HCT116 (cell line): Measurements from ENCODE around the gene TMEM178B. TPM values are rescaled to one million over a fixed set of nuclear protein-coding genes. Genes with fewer than 3 reads are reported as not detected.
"Not testable (repeated sequence)": the region's sequence is repeated elsewhere in the genome, so short reads cannot be mapped to it uniquely, and the experiment has no call there.

Experiments used
- ATAC-seq: fragments of 200-7000 bp; cut with Tn5 transposase; 2 replicates; pipeline ENCODE4 v1.9.1; 2020; ENCODE audit warnings: mild to moderate bottlenecking, moderate library complexity
- BruUV-seq: library from RNA; stranded (reverse); fragments of 400-500 nt; replicated peaks from 2 replicates; lab custom pipeline; 2021; lab: Mats Ljungman, UMichigan
- CTCF ChIA-PET: fragments of 300-600 bp; sonication (Branson Sonifier 250); formaldehyde crosslinking; loops from one replicate; lab custom pipeline; 2021; ENCODE audit warnings: antibody characterized with exemption; lab: Charles Lee
- POLR2A ChIA-PET: fragments of 300-600, 350-600 bp; sonication (Branson Sonifier 250); formaldehyde crosslinking; loops from one replicate; lab custom pipeline; 2021; ENCODE audit warnings: antibody characterized with exemption; lab: Charles Lee
- RAD21 ChIA-PET, 2 experiments: fragments of 300-600 bp; sonication (Branson Sonifier 250); formaldehyde crosslinking; loops; one replicate each; lab custom pipeline; 2023; ENCODE audit warnings: low total read pairs in 2 of 2; ENCODE audit not compliant: uncharacterized antibody in 2 of 2, unreplicated experiment in 2 of 2, low non-redundant PET in 1 of 2; lab: Charles Lee
- DNase-seq: peaks from one replicate; pipeline ENCODE4 v3.0.0-alpha.2; 2010; ENCODE audit warnings: low read depth, low spot score
- H2AFZ ChIP-seq: fragments of 200-600 bp; shearing (Covaris generic), sonication (generic); 2 replicates; pipeline ENCODE4 v1.6.1; 2017; ENCODE audit warnings: low read depth, mixed run types, mixed read lengths, antibody characterized with exemption, low read length; ENCODE audit not compliant: poor library complexity, severe bottlenecking
- H3K27ac ChIP-seq: 2 replicates; pipeline ENCODE4 v1.5.1; 2012; ENCODE audit warnings: low read depth, low read length
- H3K27me3 ChIP-seq: fragments of 200-600 bp; sonication (generic); 2 replicates; pipeline ENCODE4 v1.6.1; 2016; ENCODE audit warnings: mixed run types, low read length, mixed read lengths; ENCODE audit not compliant: insufficient read depth
- H3K36me3 ChIP-seq, 2 experiments: fragments of 200-500 bp in 1 of 2; fragments of 200-600 bp in 1 of 2; sonication (Bioruptor generic) in 1 of 2; sonication (generic) in 1 of 2; 2 replicates each; pipeline versions ENCODE4 v1.5.1 to v1.6.1; 2014 to 2016; ENCODE audit warnings: low read length in 2 of 2, inconsistent platforms in 1 of 2, mixed read lengths in 1 of 2, mixed run types in 1 of 2; ENCODE audit not compliant: insufficient read depth in 2 of 2, control insufficient read depth in 1 of 2
- H3K4me1 ChIP-seq, 2 experiments: fragments of 200-600 bp in 1 of 2; sonication (generic) in 1 of 2; 2 replicates each; pipeline versions ENCODE4 v1.5.1 to v1.6.1; 2012 to 2017; ENCODE audit warnings: low read length in 2 of 2, inconsistent platforms in 1 of 2, mild to moderate bottlenecking in 1 of 2, mixed read lengths in 1 of 2, mixed run types in 1 of 2, moderate library complexity in 1 of 2; ENCODE audit not compliant: insufficient read depth in 2 of 2, control insufficient read depth in 1 of 2
- H3K4me2 ChIP-seq: fragments of 200-600 bp; sonication (generic); 2 replicates; pipeline ENCODE4 v1.6.1; 2017; ENCODE audit warnings: mixed run types, low read length, mixed read lengths
- H3K4me3 ChIP-seq, 2 experiments: fragments of 200-600 bp in 1 of 2; sonication (generic) in 1 of 2; replicated peaks in 1 of 2; 2 replicates each; pipeline ENCODE4 v1.5.1; 2011 to 2016; ENCODE audit warnings: low read length in 2 of 2, control low read depth in 1 of 2, low read depth in 1 of 2, mild to moderate bottlenecking in 1 of 2, mixed read lengths in 1 of 2, mixed run types in 1 of 2
- H3K79me2 ChIP-seq: fragments of 200-600 bp; sonication (generic); 2 replicates; pipeline ENCODE4 v1.6.1; 2017; ENCODE audit warnings: mild to moderate bottlenecking, mixed run types, low read length, moderate library complexity, mixed read lengths; ENCODE audit not compliant: insufficient read depth
- H3K9ac ChIP-seq: fragments of 200-600 bp; sonication (generic); 2 replicates; pipeline ENCODE4 v1.6.1; 2016; ENCODE audit warnings: low read length, mixed read lengths
- H3K9me2 ChIP-seq: fragments of 200-600 bp; sonication (generic), shearing (Covaris generic); 2 replicates; pipeline ENCODE4 v1.6.1; 2017; ENCODE audit warnings: mixed run types, mild to moderate bottlenecking, moderate library complexity; ENCODE audit not compliant: insufficient read depth
- H3K9me3 ChIP-seq, 2 experiments: fragments of 200-500 bp in 1 of 2; fragments of 200-600 bp in 1 of 2; sonication (Bioruptor generic) in 1 of 2; sonication (generic) in 1 of 2; 2 replicates each; pipeline ENCODE4 v1.6.1; 2014 to 2017; ENCODE audit warnings: low read length in 2 of 2, mixed read lengths in 2 of 2, inconsistent platforms in 1 of 2, low read depth in 1 of 2, mild to moderate bottlenecking in 1 of 2, mixed run types in 1 of 2, moderate library complexity in 1 of 2; ENCODE audit not compliant: control insufficient read depth in 1 of 2, insufficient read depth in 1 of 2
- H4K20me1 ChIP-seq: fragments of 200-600 bp; sonication (generic), shearing (Covaris generic); 2 replicates; pipeline ENCODE4 v1.6.1; 2017; ENCODE audit warnings: mixed run types, mild to moderate bottlenecking, moderate library complexity; ENCODE audit not compliant: insufficient read depth
- CEBPB ChIP-seq: IDR thresholded peaks from 2 replicates; pipeline ENCODE4 v1.6.1; 2012; ENCODE audit warnings: low read depth
- ZNF274 ChIP-seq: fragments of 200-500 bp; sonication (Bioruptor generic); IDR thresholded peaks from 2 replicates; pipeline ENCODE4 v1.6.1; 2014; ENCODE audit warnings: mild to moderate bottlenecking, low read depth, low read length, inconsistent platforms
- intact Hi-C: fragments of 100-400 bp; cut with micrococcal nuclease; formaldehyde crosslinking; loops from 2 replicates; pipeline ENCODE4 v1.10.0; 2022
- total RNA-seq: library from RNA; stranded (reverse); gene quantifications from one replicate; pipeline ENCODE4 v1.2.1, GENCODE V29; 2021; ENCODE audit not compliant: unreplicated experiment

The TMEM178B gene
- total RNA-seq, 1 experiment from 2014 or later, result 0.02 TPM

- H3K4me1 ChIP-seq, ATAC-seq, H3K4me3 ChIP-seq, DNase-seq, H3K4me2 ChIP-seq, RAD21 ChIA-PET, H3K79me2 ChIP-seq, H3K9me3 ChIP-seq, H3K36me3 ChIP-seq, H3K9me2 ChIP-seq, BruUV-seq, intact Hi-C loops, H3K9ac ChIP-seq, H3K27ac ChIP-seq, POLR2A ChIA-PET, H3K27me3 ChIP-seq, CTCF ChIA-PET, H4K20me1 ChIP-seq, H2AFZ ChIP-seq: not testable (repeated sequence)
Observed at GRCh38 chr7:141038100-141038499, 35.8 kb upstream of the TMEM178B start.

GRCh38 chr7:141039376-141039775 lies 34.5 kb upstream of the TMEM178B start:
- Histone ChIP-seq H3K9me3 (no peaks in the 10 kb centered on the region), H4K20me1 (no peaks in the 10 kb centered on the region), H3K9ac (no peak overlapping the region), H3K4me1 (no peaks in the 10 kb centered on the region), H3K9me2 (no peaks in the 10 kb centered on the region), H2AFZ (no peak overlapping the region), H3K36me3 (no peaks in the 10 kb centered on the region), H3K79me2 (no peaks in the 10 kb centered on the region), H3K4me2 (no peak overlapping the region), H3K27ac (no peak overlapping the region)
- ChIA-PET POLR2A (no interaction called here), RAD21 (no interaction called here), CTCF (no interaction called here)
- DNase-seq (no peak), ATAC-seq (no peak)
- TF ChIP-seq ZNF274 (no peak), CEBPB (no peak)
- TF ChIP-seq, all 23 proteins: peak for 0
- Histone ChIP-seq H3K4me3 (no peak overlapping the region), H3K27me3 (0 out of 2 replicates have a peak, but pooled peaks cover 3% of the 10 kb centered on the region)
- intact Hi-C loops, result no loop called here
- no TSS peak for BruUV-seq
